Stimulated activated CD4-positive, alpha-beta T cell treated with anti-CD3 and anti-CD28 coated beads, TNF-alpha, amount 100 ng/mL, for 4 hours (primary cell): ENCODE results near the gene DAGLA.

Experiments used
- DNase-seq, 3 experiments: peaks; one replicate each; pipeline ENCODE4 v3.0.0-alpha.2; 2020; ENCODE audit warnings: low read depth in 3 of 3

The DAGLA gene

GRCh38 chr11:61778920-61779650 lies 98.9 kb downstream of the DAGLA start:
- no peak for DNase-seq

- DNase-seq, result no peak
Observed at GRCh38 chr11:61779666-61780525, 99.7 kb downstream of the DAGLA start.

GRCh38 chr11:61780581-61781162 lies 100.5 kb downstream of the DAGLA start:
- no peak for DNase-seq

GRCh38 chr11:61781585-61781984 lies 101.4 kb downstream of the DAGLA start:
- no peak for DNase-seq

- no peak for DNase-seq
Observed at GRCh38 chr11:61782299-61782698, 102.1 kb downstream of the DAGLA start.

- no peak for DNase-seq
Observed at GRCh38 chr11:61782841-61783240, 102.7 kb downstream of the DAGLA start.

- DNase-seq, result no peak
Observed at GRCh38 chr11:61783717-61784505, 103.7 kb downstream of the DAGLA start.

GRCh38 chr11:61784506-61784805 lies 104.3 kb downstream of the DAGLA start:
- no peak for DNase-seq

GRCh38 chr11:61785837-61786402 lies 105.7 kb downstream of the DAGLA start:
- no peak for DNase-seq

GRCh38 chr11:61787928-61788491 lies 107.8 kb downstream of the DAGLA start:
- DNase-seq, result no peak

GRCh38 chr11:61791737-61792309 lies 111.6 kb downstream of the DAGLA start:
- no peak for DNase-seq

GRCh38 chr11:61792310-61793082 lies 112.3 kb downstream of the DAGLA start, which contains the start of the genes FEN1 and TMEM258:
TSS of gene FEN1 (plus strand) at chr11:61792911. CDS start at chr11:61795362, 2,451 bp downstream.
TSS of gene TMEM258 (minus strand) at chr11:61792599. CDS start at chr11:61792558, 41 bp downstream.
- DNase-seq, result peak; percentile 68 to 75 (median 70)

- no peak for DNase-seq
Observed at GRCh38 chr11:61793083-61793828, 113.1 kb downstream of the DAGLA start.

- no peak for DNase-seq
Observed at GRCh38 chr11:61793829-61794204, 113.6 kb downstream of the DAGLA start.

GRCh38 chr11:61794579-61794978 lies 114.4 kb downstream of the DAGLA start:
- DNase-seq, result no peak

- no peak for DNase-seq
Observed at GRCh38 chr11:61795459-61795858, 115.3 kb downstream of the DAGLA start.

GRCh38 chr11:61795876-61796526 lies 115.8 kb downstream of the DAGLA start:
- DNase-seq, result no peak
